RWPE2 (cell line): ENCODE data around the gene EZR.

Experiments used
- ATAC-seq: fragments of 200-7000 bp; cut with Tn5 transposase; 3 replicates; pipeline ENCODE4 v1.9.1; 2021; ENCODE audit warnings: low read depth
- DNase-seq: peaks from one replicate; pipeline ENCODE4 v3.0.0-alpha.2; 2020; ENCODE audit warnings: low spot score
- H3K27ac ChIP-seq: fragments of 450-650 bp; 2 replicates; pipeline ENCODE4 v1.5.1; 2017; ENCODE audit warnings: mild to moderate bottlenecking; ENCODE audit not compliant: poor library complexity, severe bottlenecking
- H3K27me3 ChIP-seq: fragments of 250-450 bp; sonication (Bioruptor Pico); 2 replicates; pipeline ENCODE4 v1.5.1; 2021; ENCODE audit warnings: mild to moderate bottlenecking, moderate library complexity; ENCODE audit not compliant: insufficient read depth, poor library complexity, severe bottlenecking
- H3K36me3 ChIP-seq: fragments of 250-450 bp; sonication (Bioruptor Pico); 2 replicates; pipeline ENCODE4 v1.5.1; 2020; ENCODE audit warnings: low read depth, mild to moderate bottlenecking, moderate library complexity
- H3K4me1 ChIP-seq: fragments of 250-450 bp; sonication (Bioruptor Pico); 2 replicates; pipeline ENCODE4 v1.5.1; 2021; ENCODE audit warnings: mild to moderate bottlenecking, moderate library complexity; ENCODE audit not compliant: insufficient read depth, poor library complexity, severe bottlenecking
- H3K4me3 ChIP-seq: fragments of 250-450 bp; sonication (Bioruptor Pico); 2 replicates; pipeline ENCODE4 v1.5.1; 2021; ENCODE audit warnings: mild to moderate bottlenecking, moderate library complexity; ENCODE audit not compliant: severe bottlenecking
- H3K9me3 ChIP-seq: fragments of 250-450 bp; sonication (Bioruptor Pico); 2 replicates; pipeline ENCODE4 v1.5.1; 2021; ENCODE audit warnings: mild to moderate bottlenecking, moderate library complexity; ENCODE audit not compliant: severe bottlenecking
- TF ChIP-seq, protein P1 (sequence below): fragments of 450-650 bp; IDR thresholded peaks from one replicate; pipeline ENCODE4 v1.5.1; 2017; ENCODE audit warnings: mild to moderate bottlenecking, moderate library complexity; ENCODE audit not compliant: poor library complexity, severe bottlenecking

Gene EZR

DNA sequence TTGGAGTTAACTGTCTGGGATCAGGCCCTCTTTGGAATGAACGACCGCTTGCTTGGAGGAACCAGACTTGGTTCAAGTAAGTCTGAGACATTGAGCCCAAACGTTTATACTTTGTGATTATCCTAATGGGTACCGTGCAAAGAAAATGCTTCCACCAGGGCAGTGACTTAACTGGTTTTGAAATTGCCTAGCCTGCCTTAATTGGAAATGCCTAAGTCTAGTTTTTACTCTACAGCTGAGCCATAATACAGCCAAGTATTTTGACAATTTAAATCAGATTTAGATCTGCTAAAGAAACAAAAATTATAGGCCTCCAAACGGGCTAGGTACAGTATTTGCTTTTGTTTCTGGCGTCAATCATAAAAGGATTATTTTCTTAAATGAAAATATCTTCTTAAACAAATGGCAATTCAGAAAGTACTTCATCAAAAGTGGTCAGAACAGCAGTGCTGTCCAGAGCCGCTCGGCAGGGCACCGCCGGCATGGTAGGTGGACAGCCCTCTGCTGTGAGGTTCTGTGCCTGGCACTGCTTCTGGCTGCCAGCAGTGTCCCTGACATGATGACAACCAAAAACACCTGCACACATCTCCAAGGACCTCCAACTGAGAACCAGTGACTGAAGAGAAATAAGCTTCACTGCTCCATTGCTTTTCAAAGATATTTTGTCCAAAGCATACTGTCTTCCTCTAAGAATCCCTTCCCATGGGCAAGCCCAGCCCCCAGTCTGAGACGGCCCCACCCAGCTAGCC lies 55.6 kb downstream of the EZR start:
- no peaks in the 10 kb centered on the region for H3K4me1 ChIP-seq
- no peaks in the 10 kb centered on the region for H3K9me3 ChIP-seq
- H3K36me3 ChIP-seq = peaks cover 41% of the 10 kb centered on the region
- H3K27ac ChIP-seq = peak overlapping the region; percentile 3
- TF ChIP-seq, protein P1, sequence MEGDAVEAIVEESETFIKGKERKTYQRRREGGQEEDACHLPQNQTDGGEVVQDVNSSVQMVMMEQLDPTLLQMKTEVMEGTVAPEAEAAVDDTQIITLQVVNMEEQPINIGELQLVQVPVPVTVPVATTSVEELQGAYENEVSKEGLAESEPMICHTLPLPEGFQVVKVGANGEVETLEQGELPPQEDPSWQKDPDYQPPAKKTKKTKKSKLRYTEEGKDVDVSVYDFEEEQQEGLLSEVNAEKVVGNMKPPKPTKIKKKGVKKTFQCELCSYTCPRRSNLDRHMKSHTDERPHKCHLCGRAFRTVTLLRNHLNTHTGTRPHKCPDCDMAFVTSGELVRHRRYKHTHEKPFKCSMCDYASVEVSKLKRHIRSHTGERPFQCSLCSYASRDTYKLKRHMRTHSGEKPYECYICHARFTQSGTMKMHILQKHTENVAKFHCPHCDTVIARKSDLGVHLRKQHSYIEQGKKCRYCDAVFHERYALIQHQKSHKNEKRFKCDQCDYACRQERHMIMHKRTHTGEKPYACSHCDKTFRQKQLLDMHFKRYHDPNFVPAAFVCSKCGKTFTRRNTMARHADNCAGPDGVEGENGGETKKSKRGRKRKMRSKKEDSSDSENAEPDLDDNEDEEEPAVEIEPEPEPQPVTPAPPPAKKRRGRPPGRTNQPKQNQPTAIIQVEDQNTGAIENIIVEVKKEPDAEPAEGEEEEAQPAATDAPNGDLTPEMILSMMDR = no peak
- ATAC-seq = no peak; the same call in 2 of the 3 replicates
- H3K4me3 ChIP-seq = no peak overlapping the region
- DNase-seq = no peak
- H3K27me3 ChIP-seq = no peaks in the 10 kb centered on the region

DNA sequence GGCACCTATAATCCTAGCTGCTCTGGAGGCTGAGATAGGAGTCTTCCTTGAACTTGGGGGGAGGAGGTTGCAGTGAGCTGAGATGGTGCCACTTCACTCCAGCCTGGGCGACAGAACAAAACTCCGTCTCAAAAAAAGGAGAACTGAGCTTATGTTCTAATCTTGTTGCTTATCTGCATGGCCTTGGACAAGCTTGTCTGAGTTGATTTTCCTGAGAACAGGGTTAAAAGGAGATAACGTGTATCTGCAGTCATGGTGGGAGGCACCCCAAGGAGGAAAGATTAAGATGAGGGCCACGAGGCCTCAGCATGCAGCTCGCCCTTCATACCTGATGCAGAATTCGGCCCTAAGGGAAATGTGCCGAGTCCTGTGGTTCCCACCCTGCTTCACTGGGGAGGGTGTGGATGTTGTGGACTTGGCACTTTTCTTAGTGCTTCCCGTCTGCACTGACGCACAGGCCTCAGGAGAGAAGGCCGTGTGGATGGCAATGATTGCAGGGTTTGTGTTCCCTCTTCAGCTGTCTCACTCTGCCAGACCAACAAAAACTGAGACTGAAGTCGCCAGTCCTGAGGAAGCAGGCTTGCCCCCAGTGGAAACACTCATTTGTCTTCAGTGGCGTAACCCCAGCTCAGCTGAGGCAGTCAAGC lies 56.3 kb downstream of the EZR start:
- TF ChIP-seq, protein P1 = no peak
- Histone ChIP-seq H3K9me3 (no peaks in the 10 kb centered on the region), H3K27me3 (no peaks in the 10 kb centered on the region), H3K36me3 (peaks cover 34% of the 10 kb centered on the region), H3K4me3 (no peak overlapping the region), H3K4me1 (no peaks in the 10 kb centered on the region), H3K27ac (peak overlapping the region; percentile 3)
- ATAC-seq = no peak; the same call in 2 of the 3 replicates
- no peak for DNase-seq

DNA sequence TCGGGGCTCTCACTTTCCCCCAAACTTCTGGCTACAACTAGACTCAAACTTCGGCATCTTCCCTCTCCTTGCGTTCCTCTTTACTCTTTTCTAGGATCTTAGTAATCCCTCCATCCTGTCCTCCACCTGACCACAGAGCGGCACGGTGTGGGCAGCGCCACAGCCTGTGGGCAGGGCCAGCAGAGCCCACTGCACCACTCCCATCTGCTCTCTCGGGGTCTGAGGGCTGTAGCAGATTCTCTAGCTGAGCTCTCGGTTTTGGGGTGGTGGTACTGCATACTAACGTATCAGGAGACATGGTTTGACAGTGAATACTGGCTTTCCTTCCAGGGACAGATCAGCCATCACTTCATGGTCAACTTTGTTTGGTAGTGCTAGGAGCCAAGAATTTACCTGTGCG lies 57.4 kb downstream of the EZR start:
- Histone ChIP-seq H3K9me3 (no peaks in the 10 kb centered on the region), H3K27me3 (no peaks in the 10 kb centered on the region), H3K4me3 (no peak overlapping the region), H3K36me3 (peaks cover 22% of the 10 kb centered on the region), H3K4me1 (no peaks in the 10 kb centered on the region), H3K27ac (no peak overlapping the region)
- TF ChIP-seq, protein P1 = no peak
- DNase-seq (no peak), ATAC-seq (no peak)

DNA sequence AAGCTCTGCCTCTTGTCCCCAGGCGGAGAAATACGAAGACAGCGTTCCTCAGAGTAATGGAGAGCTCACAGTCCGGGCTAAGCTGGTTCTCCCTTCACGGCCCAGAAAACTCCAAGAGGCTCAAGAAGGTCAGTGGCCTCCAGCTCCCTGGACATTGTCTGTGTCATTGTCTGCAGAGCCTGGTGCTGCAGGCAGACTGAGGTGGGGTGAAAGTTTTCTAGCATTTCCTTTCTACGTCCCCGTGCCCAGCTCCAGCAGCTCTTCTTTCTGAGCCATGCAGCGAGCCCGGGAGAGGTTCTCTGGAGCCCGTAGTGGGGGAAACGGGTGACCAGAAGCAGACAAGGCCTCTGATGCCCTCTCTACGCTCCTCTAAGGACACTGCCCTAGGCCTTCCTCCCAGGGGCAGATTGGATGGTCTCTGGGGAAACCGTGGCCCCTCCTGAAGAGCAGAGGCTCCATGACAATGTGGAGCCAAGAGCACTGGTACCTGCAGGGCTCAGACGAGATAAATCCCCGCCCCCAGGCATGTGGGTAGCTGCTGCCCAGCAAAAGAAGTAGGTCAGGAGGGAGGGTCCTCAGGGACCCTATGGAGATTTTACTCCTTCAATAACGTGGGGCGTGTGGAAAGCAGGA lies 58.4 kb downstream of the EZR start:
- DNase-seq (no peak), ATAC-seq (no peak)
- TF ChIP-seq, protein P1 = no peak
- H3K27ac ChIP-seq = no peak overlapping the region
- no peak overlapping the region for H3K4me3 ChIP-seq
- no peaks in the 10 kb centered on the region for H3K9me3 ChIP-seq
- no peaks in the 10 kb centered on the region for H3K4me1 ChIP-seq
- H3K27me3 ChIP-seq = no peaks in the 10 kb centered on the region
- peaks cover 12% of the 10 kb centered on the region for H3K36me3 ChIP-seq
